HG03108 (cell line): ENCODE data around the gene MAG.

Experiments
- ATAC-seq: cut with Tn5 transposase; IDR thresholded peaks from one replicate; pipeline ENCODE4 v1.9.1; 2021; ENCODE audit warnings: moderate library complexity; ENCODE audit not compliant: unreplicated experiment

MAG gene

GRCh38 chr19:35341565-35342225 is 49.7 kb downstream of the MAG start:
- ATAC-seq: no peak

GRCh38 chr19:35342430-35342829 is 50.5 kb downstream of the MAG start:
- no peak for ATAC-seq

DNA sequence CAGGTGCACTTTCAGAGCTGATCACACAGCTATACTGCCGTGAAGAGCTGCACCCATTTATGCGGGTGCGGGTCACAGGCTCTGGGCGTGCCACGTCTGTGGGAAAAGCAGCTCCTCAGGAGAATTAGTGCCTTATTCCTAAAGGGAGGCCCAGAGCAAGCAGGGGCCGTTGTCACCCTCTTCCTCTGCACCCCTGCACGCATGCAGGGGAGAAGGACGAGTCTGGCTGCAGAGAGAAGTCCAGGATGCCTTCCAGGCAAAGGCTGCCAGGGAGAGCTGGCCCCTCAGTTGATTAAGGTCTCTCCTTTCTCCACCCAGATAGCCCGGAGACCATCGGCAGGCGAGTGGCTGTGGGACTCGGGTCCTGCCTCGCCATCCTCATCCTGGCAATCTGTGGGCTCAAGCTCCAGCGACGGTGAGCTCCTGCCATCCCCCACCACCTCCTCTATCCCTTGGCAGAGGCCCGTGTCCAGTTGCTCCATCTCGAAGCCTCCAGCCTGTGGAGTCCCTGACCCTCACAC is 52.6 kb downstream of the MAG start:
- no peak for ATAC-seq

GRCh38 chr19:35345671-35346111 is 53.7 kb downstream of the MAG start:
- no peak for ATAC-seq

GRCh38 chr19:35346193-35347052 is 54.5 kb downstream of the MAG start:
- ATAC-seq: peak; percentile 26

DNA sequence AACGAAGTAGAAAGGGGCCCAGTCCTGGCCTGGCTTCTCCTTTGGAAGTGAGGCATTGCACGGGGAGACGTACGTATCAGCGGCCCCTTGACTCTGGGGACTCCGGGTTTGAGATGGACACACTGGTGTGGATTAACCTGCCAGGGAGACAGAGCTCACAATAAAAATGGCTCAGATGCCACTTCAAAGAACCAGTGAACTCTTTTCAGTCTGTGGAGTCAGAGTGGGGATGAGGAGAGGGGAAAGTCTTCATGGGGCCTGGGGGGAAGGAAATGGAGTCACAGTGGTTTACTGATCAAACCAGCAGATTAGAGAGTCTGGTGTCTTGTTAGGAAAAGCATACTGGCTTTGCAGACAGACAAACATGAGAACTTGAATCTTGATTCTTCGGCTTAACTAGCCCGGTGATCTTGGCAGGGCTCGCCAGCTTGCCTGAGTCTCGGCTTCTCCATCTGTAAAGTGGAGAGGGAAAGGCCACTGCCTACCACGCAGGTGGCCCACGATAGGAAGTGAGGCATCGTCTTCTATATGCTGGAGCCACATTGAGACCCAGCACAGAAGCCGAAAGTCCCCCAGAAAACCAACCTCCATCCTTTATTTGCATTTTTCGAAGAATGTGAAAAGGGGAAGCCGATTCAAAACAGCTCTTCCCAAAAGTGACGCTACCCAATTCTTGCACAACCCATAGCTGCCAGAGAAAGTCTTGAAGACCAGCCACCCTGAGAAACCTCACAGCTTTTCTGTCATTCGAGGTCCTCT is 55.4 kb downstream of the MAG start, which contains the start of gene FFAR1:
TSS of gene FFAR1 (plus strand) at position 732 of the 759 bp plus-strand sequence. CDS start 3,650 bp downstream, outside the sequence.
- peak; percentile 57 for ATAC-seq

- no peak for ATAC-seq
Measured at GRCh38 chr19:35347930-35348298, 56.0 kb downstream of the MAG start.

- ATAC-seq: no peak
Measured at GRCh38 chr19:35348911-35349611, 57.1 kb downstream of the MAG start.

DNA sequence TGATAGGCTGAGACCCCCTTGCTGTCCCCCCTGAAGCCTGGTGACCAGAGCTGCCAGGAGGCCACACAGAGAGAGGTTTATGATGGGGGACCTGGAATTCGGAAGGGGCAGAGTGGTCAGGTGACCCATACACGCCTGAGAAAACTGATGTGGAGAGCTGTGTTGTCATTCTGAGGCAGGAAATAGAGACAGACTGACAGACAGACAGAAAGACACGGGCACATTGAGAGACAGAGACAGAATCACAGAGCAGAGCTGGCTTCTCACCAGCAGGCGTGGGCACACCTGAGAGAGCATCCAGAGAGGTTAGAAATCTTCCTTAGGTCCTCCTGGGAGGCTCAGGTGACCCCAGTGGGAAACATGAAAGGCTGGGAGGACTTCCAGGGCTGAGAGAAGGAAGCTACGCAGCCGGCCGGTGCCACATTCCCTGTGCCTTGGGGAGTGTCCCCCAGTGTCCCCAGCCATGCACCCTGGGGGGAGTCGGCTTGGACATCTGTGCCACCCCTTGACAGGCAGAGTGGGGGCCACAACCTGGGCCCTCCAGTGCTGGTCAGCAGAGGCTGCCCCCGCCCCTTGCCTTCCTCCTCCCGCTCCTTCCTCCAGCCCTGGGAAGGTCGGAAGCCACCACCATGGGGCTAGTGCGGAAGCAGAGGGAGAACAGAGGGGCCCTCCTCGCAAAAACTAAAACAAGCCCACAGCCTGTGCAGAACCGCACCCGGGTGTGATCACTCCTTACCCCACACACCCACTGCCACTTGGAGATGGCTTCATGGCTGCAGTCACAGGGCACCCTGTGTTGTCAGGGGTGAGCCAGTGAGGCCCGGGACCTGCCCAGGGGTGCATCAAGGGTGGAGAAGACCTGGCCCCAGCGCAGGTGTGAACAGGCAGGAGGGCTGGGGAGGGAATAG is 57.9 kb downstream of the MAG start:
- no peak for ATAC-seq

GRCh38 chr19:35350591-35350990 is 58.6 kb downstream of the MAG start:
- no peak for ATAC-seq

DNA sequence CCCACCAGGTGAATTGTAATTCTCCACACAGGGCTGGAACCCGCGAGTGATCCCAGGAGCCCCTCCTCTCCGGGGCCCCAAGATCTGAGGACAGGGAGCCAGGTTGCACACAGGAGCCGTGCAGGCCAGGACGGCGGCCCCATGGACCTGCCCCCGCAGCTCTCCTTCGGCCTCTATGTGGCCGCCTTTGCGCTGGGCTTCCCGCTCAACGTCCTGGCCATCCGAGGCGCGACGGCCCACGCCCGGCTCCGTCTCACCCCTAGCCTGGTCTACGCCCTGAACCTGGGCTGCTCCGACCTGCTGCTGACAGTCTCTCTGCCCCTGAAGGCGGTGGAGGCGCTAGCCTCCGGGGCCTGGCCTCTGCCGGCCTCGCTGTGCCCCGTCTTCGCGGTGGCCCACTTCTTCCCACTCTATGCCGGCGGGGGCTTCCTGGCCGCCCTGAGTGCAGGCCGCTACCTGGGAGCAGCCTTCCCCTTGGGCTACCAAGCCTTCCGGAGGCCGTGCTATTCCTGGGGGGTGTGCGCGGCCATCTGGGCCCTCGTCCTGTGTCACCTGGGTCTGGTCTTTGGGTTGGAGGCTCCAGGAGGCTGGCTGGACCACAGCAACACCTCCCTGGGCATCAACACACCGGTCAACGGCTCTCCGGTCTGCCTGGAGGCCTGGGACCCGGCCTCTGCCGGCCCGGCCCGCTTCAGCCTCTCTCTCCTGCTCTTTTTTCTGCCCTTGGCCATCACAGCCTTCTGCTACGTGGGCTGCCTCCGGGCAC is 59.6 kb downstream of the MAG start:
- ATAC-seq: no peak

- no peak for ATAC-seq
Measured at GRCh38 chr19:35352177-35352447, 60.2 kb downstream of the MAG start.

- ATAC-seq: no peak
Measured at GRCh38 chr19:35352448-35353304, 60.7 kb downstream of the MAG start.

DNA sequence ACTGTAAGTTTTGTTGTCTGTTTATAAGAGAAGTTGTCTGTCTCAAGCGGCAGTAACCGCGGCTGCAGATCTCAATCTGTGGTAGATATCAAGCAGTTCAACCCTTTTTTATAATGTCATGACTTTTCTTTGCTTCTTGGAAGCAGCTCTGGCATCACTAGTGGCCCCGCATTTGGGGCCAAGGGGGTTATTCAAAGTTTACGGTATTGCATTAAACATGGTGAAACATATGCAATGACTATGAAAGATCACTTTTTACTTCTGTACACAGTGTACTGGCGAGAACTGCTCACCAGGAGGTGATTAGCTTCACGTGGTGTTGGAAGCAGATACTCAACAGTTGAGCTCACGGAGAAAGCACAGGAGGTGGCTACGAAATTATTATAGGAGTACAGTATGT is 61.7 kb downstream of the MAG start:
- ATAC-seq: no peak

DNA sequence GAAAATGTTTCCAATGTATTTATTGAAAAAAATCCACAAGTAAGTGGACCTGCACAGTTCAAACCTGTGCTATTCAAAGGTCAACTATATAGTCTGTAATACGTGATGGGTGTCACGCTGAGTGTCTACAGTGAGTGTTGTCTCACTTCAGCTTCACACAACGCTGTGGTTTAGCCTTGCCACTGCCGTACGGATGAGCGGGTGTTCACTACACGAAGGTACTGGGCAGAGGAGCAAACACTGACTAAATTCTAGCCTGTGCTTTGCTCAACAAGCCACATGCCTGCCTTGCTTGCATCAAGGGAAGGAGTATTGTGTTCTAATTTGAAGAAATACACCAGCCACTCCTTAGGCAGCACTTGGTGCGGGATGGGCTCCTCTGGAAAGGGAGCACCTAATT is 62.9 kb downstream of the MAG start:
- ATAC-seq: no peak

GRCh38 chr19:35355791-35356460 is 64.0 kb downstream of the MAG start:
- ATAC-seq: no peak

- ATAC-seq: no peak
Measured at GRCh38 chr19:35357867-35358573, 66.1 kb downstream of the MAG start, which contains the start of gene FFAR3. FFAR3 (plus strand) TSS chr19:35358460; CDS start chr19:35358891, 431 bp downstream.
